Smooth muscle cell (in vitro differentiated cells): ENCODE data around the gene ELFN1. TPM values are rescaled to one million over a fixed set of nuclear protein-coding genes. Genes with fewer than 3 reads are reported as not detected.

Source experiments
- DNase-seq: peaks from one replicate; lab custom pipeline; 2025; ENCODE audit not compliant: unreplicated experiment; lab: John Stamatoyannopoulos, UW
- H2AFZ ChIP-seq: fragments of 200-600 bp; sonication (generic); 2 replicates; pipeline ENCODE4 v1.6.0; 2016; ENCODE audit warnings: antibody characterized with exemption, low read depth, mild to moderate bottlenecking
- H3F3A ChIP-seq: fragments of 200-600 bp; sonication (generic); 2 replicates; pipeline ENCODE4 v1.6.0; 2017; ENCODE audit warnings: antibody characterized with exemption, low read depth
- H3K27ac ChIP-seq: fragments of 200-600 bp; sonication (generic); 2 replicates; pipeline ENCODE4 v1.5.1; 2016; ENCODE audit warnings: low read depth, mild to moderate bottlenecking
- H3K27me3 ChIP-seq: fragments of 200-600 bp; sonication (generic); 2 replicates; pipeline ENCODE4 v1.6.1; 2016; ENCODE audit warnings: low read depth, mild to moderate bottlenecking
- H3K36me3 ChIP-seq: fragments of 200-600 bp; sonication (generic); 2 replicates; pipeline ENCODE4 v1.5.1; 2016; ENCODE audit warnings: low read depth
- H3K4me1 ChIP-seq: fragments of 200-600 bp; sonication (generic); 2 replicates; pipeline ENCODE4 v1.5.1; 2016; ENCODE audit warnings: low read depth
- H3K4me2 ChIP-seq: fragments of 200-600 bp; sonication (generic); 2 replicates; pipeline ENCODE4 v1.6.0; 2016; ENCODE audit warnings: mild to moderate bottlenecking
- H3K4me3 ChIP-seq: fragments of 200-600 bp; sonication (generic); 2 replicates; pipeline ENCODE4 v1.5.1; 2016; ENCODE audit warnings: mild to moderate bottlenecking
- H3K79me2 ChIP-seq: fragments of 200-600 bp; sonication (generic); 2 replicates; pipeline ENCODE4 v1.6.0; 2016; ENCODE audit warnings: low read depth, mild to moderate bottlenecking
- H3K9ac ChIP-seq: fragments of 200-600 bp; sonication (generic); 2 replicates; pipeline ENCODE4 v1.6.0; 2016; ENCODE audit warnings: low read depth
- H3K9me3 ChIP-seq: fragments of 200-600 bp; sonication (generic); replicated peaks from 2 replicates; pipeline ENCODE4 v1.5.1; 2016; ENCODE audit warnings: low read depth
- H4K20me1 ChIP-seq: fragments of 200-600 bp; sonication (generic); 2 replicates; pipeline ENCODE4 v1.6.0; 2016; ENCODE audit warnings: low read depth
- WGBS: methylation state at CpG from one replicate; pipeline ENCODE4 v1.1.7; 2016; ENCODE audit warnings: low lambda C conversion rate; 5-methylcytosine and 5-hydroxymethylcytosine counted together
- polyA plus RNA-seq: library from polyadenylated mRNA; unstranded; fragments of >200 nt; fragmentation: Nextera tagmentation; extraction: Ambion mirVana; gene quantifications from 2 replicates; pipeline ENCODE4 v1.2.1, GENCODE V29; 2016
- total RNA-seq: library from RNA; depleted of rRNA; stranded (reverse); fragments of >200 nt; gene quantifications from 2 replicates; pipeline ENCODE4 v1.2.3, GENCODE V29; 2014
- TF ChIP-seq, protein P1 (sequence below): fragments of 200-600 bp; sonication (generic); IDR thresholded peaks from 2 replicates; pipeline ENCODE4 v1.5.1; 2017; ENCODE audit warnings: borderline replicate concordance, mild to moderate bottlenecking, antibody characterized with exemption; ENCODE audit not compliant: insufficient read depth, poor library complexity, severe bottlenecking

ELFN1 gene
- total and polyA plus RNA-seq, 2 experiments from 2014 or later = 4.2 to 6.2 TPM

DNA sequence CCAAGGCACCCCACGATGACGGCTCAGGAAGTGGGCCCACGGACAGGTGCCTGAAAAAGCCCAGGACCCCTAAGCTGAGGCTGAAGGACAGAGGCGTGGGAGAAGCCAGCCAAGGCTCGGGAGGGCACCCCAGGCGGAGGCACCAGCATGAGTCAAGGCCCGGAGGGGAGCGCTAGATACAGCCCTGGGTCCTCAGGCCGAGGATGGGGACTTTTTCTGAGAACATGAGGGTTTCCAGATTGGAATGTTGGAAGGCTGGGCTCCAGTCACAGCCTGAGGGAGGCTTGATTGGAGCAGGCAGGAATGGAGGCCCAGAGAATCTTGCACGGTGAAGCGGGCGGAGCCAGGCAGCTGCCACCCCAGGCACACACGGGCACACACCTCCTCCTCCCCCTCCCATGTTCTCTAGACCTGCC is 19.0 kb upstream of the ELFN1 start:
- Histone ChIP-seq H4K20me1 (no peaks in the 10 kb centered on the region), H3K9ac (no peak overlapping the region), H3K27me3 (no peaks in the 10 kb centered on the region), H3K4me1 (no peaks in the 10 kb centered on the region), H3F3A (no peaks in the 10 kb centered on the region), H3K4me2 (no peak overlapping the region), H3K27ac (no peak overlapping the region), H2AFZ (no peak overlapping the region), H3K4me3 (no peak overlapping the region), H3K79me2 (no peaks in the 10 kb centered on the region), H3K9me3 (no peaks in the 10 kb centered on the region), H3K36me3 (no peaks in the 10 kb centered on the region)
- TF ChIP-seq, protein P1, sequence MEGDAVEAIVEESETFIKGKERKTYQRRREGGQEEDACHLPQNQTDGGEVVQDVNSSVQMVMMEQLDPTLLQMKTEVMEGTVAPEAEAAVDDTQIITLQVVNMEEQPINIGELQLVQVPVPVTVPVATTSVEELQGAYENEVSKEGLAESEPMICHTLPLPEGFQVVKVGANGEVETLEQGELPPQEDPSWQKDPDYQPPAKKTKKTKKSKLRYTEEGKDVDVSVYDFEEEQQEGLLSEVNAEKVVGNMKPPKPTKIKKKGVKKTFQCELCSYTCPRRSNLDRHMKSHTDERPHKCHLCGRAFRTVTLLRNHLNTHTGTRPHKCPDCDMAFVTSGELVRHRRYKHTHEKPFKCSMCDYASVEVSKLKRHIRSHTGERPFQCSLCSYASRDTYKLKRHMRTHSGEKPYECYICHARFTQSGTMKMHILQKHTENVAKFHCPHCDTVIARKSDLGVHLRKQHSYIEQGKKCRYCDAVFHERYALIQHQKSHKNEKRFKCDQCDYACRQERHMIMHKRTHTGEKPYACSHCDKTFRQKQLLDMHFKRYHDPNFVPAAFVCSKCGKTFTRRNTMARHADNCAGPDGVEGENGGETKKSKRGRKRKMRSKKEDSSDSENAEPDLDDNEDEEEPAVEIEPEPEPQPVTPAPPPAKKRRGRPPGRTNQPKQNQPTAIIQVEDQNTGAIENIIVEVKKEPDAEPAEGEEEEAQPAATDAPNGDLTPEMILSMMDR = no peak
- no peak for DNase-seq
- WGBS = 81% methylated on average over 13 of the region's 13 CpGs

DNA sequence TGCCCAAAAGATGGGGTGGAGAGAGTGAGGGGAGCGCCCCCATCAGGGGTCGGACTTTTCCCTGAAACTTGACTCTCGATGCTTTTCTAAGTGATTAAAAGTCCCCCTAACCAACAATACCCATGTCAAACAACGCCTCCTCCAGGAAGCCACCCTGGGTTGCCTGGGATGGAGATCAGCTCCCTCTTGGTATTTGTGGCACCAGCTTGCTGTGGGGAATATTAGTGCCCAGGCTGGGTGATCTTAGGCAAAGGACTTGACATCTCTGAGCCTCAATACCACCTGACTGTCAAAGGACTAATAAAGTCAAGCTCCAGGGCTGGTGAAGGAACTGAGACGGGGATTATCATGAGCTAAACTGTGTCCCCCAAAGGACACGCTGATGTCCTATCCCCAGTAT is 18.2 kb upstream of the ELFN1 start:
- H4K20me1 ChIP-seq = no peaks in the 10 kb centered on the region

DNA sequence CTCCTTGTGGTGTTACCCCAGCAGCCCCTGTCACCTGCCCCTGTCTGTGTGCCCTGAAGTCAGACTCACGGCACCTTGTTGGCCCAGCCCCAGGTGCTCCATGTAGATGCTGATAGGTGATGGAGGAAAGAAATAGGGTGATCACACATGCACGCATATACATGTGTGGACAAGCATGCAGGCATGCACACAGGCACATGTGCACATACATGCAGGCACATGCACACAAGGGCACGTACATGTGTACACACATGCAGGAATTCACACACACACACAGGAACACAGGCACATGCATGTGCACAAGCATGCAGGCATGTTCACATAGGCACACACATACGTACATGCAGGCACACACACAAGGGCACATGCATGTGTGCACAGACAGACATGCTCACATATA is 16.6 kb upstream of the ELFN1 start:
- no peaks in the 10 kb centered on the region for H3K4me1 ChIP-seq
- WGBS = 97% methylated on average over 4 of the region's 4 CpGs
- no peaks in the 10 kb centered on the region for H4K20me1 ChIP-seq
- no peaks in the 10 kb centered on the region for H3K36me3 ChIP-seq
- no peak overlapping the region for H3K9ac ChIP-seq
- H3K27ac ChIP-seq = no peak overlapping the region
- TF ChIP-seq, protein P1 = no peak
- H3K27me3 ChIP-seq = peaks cover 8% of the 10 kb centered on the region
- no peak overlapping the region for H3K4me3 ChIP-seq
- H2AFZ ChIP-seq = no peak overlapping the region
- no peak for DNase-seq
- no peaks in the 10 kb centered on the region for H3K79me2 ChIP-seq
- no peaks in the 10 kb centered on the region for H3K9me3 ChIP-seq
- no peak overlapping the region for H3K4me2 ChIP-seq
- no peaks in the 10 kb centered on the region for H3F3A ChIP-seq

More for the DNA sequence above, 18.2 kb upstream of the ELFN1 start:
- TF ChIP-seq, protein P1 = no peak
- Histone ChIP-seq H3K4me1 (no peaks in the 10 kb centered on the region), H3K4me2 (no peak overlapping the region), H3K36me3 (no peaks in the 10 kb centered on the region), H3K79me2 (no peaks in the 10 kb centered on the region), H3K27me3 (peaks cover 7% of the 10 kb centered on the region), H3K4me3 (no peak overlapping the region), H2AFZ (no peak overlapping the region), H3K27ac (no peak overlapping the region), H3K9me3 (no peaks in the 10 kb centered on the region), H3F3A (no peaks in the 10 kb centered on the region), H3K9ac (no peak overlapping the region)
- no peak for DNase-seq
- 96% methylated on average over 5 of the region's 6 CpGs for WGBS

DNA sequence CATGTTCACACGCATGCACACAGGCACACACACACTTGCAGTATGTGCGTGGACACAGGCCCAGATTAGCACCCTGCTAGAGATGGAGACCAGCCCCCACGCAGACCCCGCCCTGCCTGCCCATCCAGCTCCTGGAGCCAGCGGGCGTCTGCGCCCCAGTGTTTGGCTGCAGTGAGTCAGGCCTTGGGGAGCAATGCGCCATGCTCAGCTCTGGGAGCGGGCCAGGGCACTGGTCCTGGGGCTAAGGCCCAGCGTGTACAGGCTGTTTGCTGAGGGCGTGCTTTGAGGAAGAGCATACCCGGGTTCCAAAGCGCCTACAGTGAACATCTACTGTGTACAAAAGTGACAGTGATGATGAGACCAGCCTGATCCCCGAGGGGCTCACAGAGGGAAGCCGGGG is 16.0 kb upstream of the ELFN1 start:
- no peaks in the 10 kb centered on the region for H3K36me3 ChIP-seq
- H3K4me3 ChIP-seq = no peak overlapping the region
- no peaks in the 10 kb centered on the region for H3K79me2 ChIP-seq
- TF ChIP-seq, protein P1 = no peak
- H3K4me1 ChIP-seq = no peaks in the 10 kb centered on the region
- H3K27ac ChIP-seq = no peak overlapping the region
- H3K27me3 ChIP-seq = peaks cover 8% of the 10 kb centered on the region
- H3K4me2 ChIP-seq = no peak overlapping the region
- DNase-seq = no peak
- H3K9ac ChIP-seq = no peak overlapping the region
- no peaks in the 10 kb centered on the region for H3K9me3 ChIP-seq
- H4K20me1 ChIP-seq = no peaks in the 10 kb centered on the region
- WGBS = 94% methylated on average over 15 of the region's 15 CpGs
- no peak overlapping the region for H2AFZ ChIP-seq
- no peaks in the 10 kb centered on the region for H3F3A ChIP-seq
